DND-41 (cell line): Measurements from ENCODE around the gene SERPINI2.

Experiments
- CTCF ChIP-seq: IDR thresholded peaks from 2 replicates; pipeline ENCODE4 v1.5.1; 2012; ENCODE audit warnings: borderline replicate concordance, low read length, moderate library complexity, mild to moderate bottlenecking; ENCODE audit not compliant: poor library complexity, severe bottlenecking; ENCODE audit errors: extremely low read depth
- EZH2 ChIP-seq: IDR thresholded peaks from 3 replicates; pipeline ENCODE4 v1.6.1; 2012; ENCODE audit warnings: borderline replicate concordance, low read depth, mild to moderate bottlenecking, moderate library complexity, low read length, inconsistent platforms; ENCODE audit not compliant: severe bottlenecking

DNA sequence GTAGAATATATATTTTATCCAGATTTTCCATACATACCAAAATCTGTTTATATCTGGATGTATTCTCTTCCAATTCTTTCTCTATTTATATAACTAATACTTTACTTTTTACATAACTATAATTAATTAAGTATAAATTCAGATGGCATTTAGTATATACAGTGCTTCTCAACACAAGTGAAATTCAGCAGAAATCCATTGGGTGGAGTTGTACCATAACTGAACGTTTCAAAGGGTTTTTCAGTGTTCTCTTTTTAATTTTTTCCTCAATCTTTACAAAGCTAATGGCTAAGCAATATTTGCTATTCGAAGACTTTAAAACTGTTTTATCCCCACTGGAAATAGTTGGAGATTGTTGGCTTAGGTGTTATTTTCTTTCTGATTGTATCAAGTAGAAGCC, 79.8 kb downstream of the SERPINI2 start:
- TF ChIP-seq EZH2 (no peak), CTCF (no peak)
